H4 (cell line): ENCODE results near the gene KRT71. TPM values are rescaled to one million over a fixed set of nuclear protein-coding genes. Genes with fewer than 3 reads are reported as not detected.

Experiments used
- DNase-seq: peaks from one replicate; pipeline ENCODE4 v3.0.0-alpha.2; 2015; ENCODE audit warnings: low spot score
- total RNA-seq: library from RNA; depleted of rRNA; stranded (reverse); fragments of >200 nt; shearing (Covaris generic); gene quantifications from 2 replicates; pipeline ENCODE4 v1.2.3, GENCODE V29; 2014

Gene KRT71
- total RNA-seq, 1 experiment from 2014 or later = not detected

DNA sequence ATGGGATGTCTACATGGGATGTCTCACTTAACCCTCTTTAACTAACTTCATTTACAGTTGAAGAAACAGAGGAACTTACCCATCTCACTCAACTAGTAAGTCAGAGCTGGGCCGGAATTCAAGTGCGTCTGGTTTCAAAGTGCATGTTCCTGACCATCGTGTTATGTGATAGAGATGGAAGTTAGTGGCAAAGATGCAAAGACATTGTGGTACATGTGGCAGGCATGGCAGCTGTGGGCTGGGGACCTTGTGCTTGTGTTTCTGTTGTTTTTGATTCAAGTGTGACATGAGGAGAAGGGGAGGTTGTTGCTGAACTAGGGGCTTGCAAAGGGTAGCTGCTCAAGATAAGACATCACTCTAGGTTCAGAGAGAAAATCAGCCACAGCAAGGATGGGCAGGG, 23.0 kb upstream of the KRT71 start:
- no peak for DNase-seq

DNA sequence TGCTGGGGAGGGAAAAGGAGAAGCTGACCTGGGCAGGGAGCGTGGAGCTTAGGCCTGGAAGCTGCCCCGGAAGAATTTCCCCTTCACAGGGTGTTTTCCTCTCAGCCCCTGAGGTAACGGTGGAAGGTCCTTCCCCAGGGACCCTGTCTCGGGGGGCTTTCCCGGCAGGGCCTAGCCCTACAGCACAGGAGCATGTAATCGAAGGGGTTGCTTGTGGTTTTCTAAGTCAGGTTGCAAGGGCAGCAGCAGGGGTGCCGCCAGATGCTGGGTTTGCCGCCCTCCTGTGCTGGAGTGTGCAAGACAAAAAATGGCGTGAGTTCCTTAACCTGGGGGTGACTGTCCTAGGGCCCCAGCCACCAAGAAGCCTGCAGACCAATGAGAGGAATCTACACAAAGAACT, 22.3 kb upstream of the KRT71 start:
- DNase-seq = no peak

DNA sequence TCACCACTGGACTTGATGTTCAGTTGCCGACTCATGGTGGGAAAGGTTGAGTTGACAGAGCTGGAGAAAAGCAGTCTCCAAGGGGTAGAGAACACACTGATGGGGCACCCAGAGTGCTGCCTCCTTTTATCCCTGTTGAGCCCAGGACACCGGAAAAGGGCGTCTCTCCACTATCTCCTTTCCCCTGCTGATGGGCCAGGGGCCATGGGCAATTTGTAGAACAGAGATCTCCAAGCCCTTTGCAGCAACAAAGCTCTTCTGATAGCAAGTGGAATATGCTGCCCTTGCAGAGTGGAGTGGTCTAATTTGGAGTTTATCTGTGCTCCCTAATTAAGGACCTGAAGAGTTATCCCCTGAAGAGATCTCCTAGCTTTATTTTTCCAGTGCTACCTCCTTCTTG, 20.8 kb upstream of the KRT71 start, which contains the start of gene KRT74:
Gene KRT74 (minus strand): TSS at position 101 of the 400 bp plus-strand sequence. CDS start 66 bp downstream, at position 35.
- no peak for DNase-seq

DNA sequence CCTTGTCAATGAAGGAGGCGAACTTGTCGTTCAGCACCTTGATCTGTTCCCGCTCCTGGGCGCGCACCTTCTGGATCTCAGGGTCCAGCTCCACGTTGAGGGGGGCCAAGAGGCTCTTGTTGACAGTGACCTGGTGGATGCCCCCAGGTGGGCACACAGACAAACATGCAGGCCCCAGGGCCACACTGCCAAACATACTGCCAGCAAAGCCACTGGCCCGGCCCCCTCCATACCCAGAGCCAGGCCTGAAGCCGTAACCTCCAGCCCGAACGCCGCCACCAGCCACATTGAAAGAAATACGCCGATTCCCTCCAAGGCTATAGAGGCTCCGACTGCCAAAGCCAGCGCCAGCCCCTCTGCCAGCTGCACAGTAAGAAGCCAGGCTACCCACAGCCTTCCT, 20.4 kb upstream of the KRT71 start:
- DNase-seq = no peak

DNA sequence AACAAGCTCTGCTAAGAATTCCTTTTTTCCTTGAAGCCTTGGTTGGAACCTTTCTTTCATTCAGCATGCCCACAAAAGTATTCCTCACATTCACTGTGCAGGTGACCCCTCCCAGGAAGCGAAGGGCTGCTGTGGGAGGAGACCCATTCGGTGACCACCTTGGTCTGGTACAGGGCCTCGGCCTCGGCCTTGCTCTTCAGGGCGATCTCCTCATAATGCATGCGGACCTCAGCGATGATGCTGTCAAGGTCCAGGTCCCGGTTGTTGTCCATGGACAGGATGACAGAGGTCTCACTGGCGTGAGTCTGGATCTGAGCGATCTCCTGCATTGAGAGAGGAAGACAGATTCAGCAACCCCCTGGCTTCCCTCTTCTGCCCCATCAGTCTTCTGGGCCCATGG, 17.6 kb upstream of the KRT71 start:
- no peak for DNase-seq

DNA sequence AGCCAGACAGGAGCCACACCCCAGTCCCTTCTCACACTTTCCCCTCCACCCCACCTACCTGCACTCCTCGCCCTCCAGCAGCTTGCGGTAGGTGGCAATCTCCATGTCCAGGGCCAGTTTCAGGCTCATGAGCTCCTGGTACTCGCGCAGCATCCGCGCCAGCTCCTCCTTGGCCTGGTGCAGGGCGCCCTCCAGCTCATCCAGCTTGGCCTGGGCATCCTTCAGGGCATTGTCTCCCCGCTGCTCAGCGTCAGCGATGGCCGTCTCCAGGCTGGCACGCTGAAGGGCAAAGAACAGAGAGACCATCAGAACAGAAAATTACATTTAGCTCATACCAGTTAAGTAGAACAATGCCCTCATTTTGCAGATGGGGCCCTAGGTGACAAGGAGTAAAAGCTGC, 15.2 kb upstream of the KRT71 start:
- no peak for DNase-seq

DNA sequence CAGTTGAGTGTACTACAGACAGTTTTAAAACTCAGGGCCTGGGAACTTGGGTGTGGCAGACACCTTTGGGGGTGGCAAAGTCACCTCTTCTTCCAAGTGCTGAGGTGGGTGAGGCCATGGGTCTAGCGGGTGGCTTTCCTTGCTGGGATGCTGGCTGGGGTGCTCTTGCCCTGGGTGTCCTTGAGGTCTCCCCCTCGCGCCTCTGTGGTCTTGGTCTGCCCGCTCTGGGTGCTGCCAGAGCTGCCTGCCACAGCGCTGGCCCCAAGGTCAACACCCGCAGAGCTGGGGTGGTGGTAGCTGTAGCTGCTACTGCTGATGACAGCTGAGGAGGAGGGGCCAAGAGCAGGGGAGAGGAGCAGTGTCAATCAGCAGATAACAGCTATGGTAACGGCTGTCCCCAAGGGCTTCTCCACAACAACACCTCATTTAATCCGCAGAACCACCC, 13.9 kb upstream of the KRT71 start:
- DNase-seq = no peak

DNA sequence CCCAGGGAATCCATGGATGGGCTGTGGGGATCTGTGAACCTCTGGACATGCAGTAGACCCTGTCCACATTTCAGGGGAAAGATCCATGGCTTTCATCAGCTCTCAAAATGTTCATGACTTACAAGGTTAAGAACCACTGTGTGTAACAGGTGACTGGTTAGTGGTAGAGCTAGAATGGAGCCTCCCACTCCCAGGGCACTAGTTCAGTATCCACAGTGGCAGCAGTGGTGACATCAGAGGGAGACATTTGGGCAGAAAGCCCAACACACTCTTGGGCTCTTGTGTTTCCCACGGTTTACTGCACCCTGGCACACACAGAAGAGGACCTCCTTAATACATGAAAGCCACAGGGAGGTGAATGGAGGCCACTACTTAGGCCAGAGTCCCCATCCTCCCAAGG, 11.6 kb upstream of the KRT71 start:
- DNase-seq = no peak

DNA sequence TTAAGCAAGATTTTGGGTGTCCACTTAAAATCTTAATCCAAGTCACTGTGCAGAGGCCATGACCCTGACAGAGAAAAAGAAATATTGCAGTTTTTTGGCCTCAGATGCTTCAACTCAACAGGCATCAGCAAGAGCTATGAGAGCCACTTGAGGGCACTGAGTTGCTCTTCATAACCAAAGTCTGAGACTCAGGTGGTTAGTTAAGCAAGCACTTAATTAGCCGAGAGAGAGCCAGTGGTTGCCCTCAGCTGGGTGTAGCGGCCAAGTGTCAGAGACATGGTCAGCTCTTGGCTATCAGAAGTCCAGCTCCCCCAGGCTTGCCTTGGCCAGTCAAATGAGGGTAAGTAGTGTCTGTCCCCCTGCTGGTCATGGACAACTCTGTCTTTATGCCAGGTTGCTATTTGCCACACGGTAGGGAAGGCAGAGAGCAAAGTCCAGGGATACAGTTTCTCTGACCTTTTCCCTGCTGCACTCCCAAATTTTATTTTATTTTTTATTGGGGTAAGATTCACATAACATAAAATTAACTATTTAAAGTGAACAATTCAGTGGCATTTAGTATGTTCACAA, 9.0 kb upstream of the KRT71 start:
- DNase-seq = no peak

DNA sequence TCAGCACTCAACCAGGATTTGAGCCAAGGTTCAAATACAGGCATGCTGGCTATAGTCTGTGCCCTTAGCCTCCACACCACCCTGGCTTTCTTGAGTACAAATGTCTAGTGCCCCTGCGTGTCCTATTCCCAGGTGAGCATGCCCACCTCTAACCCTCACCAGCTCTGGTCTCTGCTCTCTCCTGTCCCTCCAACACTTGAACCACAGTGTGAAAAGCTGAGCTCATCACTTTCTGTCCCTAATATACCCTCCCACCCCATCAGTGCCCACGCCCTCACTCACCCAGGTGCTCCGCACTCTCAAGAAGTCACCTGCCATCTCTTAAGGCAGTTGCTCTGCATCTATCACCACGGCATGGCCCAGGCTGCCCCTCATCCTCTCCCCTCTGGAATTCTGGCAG, 7.0 kb upstream of the KRT71 start:
- DNase-seq = no peak

DNA sequence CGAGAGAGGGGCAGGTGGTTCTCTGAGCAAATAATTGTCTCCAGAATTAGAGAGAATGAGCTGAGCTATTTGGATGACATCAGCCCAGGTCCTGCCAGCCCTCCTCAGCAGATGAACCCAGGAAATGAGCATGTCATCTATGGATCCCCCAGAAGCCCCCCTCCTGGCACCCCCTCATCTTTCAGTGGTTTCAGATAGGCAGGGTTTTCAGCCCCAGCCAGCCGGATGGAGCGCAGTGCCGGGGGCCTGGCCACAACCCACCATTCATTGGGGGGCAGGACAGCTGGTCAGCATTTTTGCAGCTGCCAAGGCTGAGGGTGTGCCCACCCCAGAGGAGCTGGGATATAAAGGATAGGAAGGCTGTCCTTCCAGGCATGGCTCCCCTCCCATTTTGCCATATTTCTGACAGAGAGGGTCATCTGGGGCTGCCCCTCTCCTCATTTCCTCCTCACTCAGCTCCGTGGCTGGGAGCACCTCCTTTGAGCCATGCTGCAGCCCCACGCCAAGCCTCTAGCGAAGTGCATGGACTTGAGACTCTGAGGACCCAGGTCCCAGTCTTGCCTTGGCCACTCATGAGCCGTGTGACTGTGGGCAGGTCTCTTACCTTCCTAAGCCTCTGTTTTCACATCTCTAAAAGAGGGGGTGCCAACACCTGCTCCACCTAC, 6.0 kb upstream of the KRT71 start:
- DNase-seq = no peak

DNA sequence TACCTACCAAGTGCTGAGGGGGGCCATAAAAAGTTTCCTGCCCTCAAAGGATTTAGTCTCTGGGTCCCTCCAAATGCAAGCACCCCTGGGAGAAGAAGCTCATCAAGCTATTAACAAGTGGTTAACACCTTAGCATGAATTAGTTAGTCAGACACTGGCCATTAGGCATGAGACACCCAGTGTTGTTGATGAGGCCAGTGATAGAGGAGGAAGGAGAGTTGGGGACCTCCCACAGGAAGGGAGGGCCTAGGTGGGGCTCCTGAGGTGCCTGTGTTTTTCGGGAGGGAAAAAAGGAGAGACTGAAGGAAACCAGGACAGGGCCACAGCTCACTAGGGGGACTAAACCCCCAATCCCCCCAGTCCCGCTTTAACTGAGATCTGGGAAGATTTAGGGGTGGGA, 4.5 kb upstream of the KRT71 start:
- DNase-seq = no peak

DNA sequence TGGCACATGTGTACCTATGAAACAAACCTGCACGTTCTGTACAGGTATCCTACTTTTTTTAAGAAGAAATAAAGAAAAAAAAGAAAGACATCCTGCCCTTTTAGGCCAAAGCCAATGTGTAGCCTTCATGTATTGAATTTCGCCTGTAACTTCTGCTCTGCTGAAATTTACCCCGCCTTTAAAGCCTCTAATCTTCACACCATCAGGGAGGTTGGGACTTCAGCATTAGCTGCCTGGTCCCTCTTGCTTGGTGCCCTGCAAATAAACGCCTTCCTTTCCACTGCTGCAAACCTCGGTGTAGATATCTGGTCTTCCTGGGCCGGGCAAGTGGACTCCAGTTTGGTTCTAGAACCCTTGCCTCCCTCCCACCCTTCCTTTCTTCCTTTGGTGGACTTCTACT, 2.6 kb upstream of the KRT71 start:
- DNase-seq = no peak

DNA sequence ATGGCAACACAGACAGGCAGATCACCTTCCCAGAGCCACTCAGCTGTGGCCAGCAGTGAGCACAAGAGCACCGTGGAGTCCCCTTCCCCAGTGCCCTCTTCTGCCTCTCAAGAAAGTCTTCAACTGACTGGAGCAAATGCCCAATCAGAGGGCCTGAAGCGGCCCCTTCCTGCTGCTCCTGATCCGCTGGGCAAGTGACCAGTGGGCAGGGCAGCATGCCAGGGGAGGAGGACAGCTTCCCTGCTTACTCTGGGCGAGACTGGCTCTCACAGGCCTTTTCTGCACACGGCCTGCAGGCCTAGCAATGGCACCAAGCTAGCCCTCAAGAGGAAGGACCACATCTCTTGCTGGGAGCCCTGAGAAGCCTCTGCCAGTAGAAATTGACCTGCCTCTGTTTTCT, 890 bp downstream of the KRT71 start:
- no peak for DNase-seq

DNA sequence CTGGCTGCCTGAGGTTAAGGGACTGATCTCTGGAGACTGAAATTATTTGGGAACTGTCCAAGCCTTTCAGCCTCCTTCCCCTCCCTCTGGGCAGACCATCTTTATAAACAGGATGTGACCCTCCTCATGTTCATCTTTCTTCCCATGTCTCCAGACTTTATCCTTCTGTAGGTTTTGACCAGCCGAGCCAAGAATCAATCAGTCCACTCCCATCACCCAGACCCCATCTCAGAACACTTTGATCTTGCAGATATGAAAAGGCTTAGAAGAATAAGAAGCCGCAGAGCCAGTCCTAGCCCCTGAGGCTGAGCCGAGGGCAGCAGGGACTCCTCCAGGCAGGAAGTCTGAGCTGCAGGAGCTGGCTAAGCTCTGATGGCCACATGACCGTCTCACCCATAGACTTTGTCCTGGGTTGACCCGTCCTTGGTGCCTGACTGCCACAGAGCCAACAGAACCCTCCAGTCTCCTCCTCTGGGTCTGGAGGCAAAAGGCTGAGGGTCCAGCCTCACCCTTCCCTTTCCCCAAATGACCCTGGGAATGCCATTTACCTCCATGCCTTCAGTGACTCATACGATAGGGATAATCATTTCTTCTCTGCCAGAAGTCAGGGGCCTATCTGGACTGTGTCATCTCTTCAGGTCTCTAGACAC, 1.6 kb downstream of the KRT71 start:
- DNase-seq = no peak

DNA sequence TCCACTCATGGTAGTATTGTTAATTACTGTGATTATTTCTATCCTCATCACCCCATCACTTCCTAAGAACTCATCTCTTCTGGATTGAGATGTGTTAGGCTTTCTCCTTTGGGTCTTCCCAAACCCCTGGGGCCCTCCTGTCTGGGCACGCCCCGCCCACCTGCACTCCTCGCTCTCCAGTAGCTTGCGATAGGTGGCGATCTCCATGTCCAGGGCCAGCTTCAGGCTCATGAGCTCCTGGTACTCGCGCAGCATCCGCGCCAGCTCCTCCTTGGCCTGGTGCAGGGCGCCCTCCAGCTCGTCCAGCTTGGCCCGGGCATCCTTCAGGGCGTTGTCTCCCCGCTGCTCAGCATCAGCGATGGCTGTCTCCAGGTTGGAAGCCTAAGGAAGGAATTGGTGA, 6.8 kb downstream of the KRT71 start:
- no peak for DNase-seq

DNA sequence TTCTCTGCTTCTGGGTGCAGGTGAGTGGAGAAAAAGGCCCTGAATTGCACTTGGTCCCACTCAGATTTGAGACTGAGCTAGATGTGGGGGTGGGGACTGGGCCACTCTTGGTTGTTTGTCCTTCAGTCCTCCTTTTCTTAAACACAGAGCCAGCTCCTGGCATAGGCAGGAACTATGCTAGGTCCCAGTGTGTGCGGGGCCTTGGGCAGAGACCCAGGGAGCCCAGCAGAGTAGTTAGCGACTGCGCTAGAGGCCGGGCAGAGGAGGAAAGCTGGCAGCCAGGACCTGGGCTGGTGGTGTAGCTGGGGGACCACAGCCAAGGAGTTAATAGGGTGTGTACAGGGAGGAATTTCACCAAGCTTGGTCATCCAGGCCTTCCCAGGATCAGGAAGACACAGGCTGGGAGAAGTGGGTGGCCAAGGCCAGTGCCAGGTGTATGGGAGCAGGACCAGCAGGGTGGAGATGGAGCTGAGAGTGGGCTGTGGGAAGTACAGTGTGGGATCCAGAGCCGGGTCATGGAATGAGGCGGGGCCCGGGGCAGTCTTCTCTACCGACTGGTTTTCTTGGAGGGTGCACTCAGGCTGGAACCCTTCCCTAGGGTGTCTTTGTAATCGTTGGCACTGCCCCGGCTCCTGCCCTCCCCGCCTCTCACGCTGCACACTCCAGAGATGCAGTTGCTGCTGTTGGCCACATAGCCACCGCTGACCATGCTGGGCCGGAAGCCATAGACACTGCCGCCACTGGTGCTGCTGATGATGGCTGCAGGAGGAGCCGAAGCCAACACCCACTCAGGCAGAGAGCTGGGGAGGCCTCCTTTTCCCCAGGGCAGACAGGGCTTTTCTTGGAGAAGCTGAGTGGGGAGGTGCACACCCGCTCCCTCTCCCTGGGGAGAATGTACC, 8.7 kb downstream of the KRT71 start:
- DNase-seq = no peak

DNA sequence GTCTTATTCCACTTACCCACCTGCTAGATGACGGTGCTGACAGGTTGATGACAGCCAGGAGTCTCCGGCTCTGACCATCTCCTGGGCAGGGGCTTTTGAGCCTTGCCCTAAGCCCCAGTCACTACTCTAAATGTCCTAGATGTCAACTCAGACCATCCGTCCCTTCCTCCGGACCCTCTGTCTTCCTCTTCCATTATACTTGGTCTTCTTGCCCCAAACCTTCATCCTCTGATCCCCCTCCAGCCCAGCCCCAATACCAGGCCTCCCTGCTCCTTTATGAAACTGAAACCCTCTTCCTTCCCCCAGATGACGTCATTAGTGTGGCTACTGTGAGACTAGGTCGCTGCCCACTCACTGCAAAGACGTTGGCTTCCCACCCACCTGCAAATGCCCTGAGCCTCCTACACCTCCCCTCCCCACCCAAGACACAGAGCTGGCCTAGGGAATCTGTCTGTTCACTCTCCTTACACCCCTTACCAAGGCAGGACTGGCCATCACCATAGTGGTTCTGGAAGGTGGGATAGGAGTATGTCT, 10.1 kb downstream of the KRT71 start:
- no peak for DNase-seq

DNA sequence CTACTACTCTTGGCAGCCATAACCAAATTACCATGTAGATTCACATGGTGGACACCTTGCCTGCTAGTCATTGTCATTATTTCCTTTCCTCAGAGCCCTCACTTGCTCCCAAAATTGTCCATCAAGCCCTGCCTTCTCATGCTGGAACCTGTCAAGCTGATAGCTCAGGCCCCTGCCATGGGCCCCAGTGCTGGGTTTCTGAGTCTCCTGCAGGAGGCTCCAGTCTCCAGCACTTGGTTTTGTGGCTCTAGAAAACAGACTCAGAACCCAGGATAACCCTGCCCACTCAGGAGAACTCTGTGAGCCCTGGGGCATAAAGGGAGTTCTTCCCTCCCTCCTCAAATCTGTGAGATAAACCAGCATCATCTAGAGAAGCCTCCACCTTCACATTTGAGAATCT, 10.8 kb downstream of the KRT71 start:
- no peak for DNase-seq

DNA sequence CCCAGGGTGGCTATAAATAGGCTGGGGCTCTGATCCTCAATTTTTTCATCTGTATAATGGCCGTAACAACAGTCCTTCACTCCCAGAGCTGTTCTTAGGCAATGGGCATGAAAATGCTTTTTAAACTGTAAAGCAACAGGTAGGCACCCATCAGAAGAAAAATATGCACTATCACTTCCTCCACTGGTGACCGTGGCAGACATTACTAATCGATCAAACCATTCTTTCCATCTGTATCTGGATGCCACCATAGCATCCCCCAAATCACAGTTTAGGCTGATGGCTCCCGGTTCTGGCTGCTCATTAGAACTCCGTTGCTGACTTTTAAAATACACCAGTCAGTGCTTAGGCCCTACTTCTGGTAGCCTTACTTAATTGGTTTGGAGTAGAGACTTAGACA, 11.2 kb downstream of the KRT71 start:
- no peak for DNase-seq

DNA sequence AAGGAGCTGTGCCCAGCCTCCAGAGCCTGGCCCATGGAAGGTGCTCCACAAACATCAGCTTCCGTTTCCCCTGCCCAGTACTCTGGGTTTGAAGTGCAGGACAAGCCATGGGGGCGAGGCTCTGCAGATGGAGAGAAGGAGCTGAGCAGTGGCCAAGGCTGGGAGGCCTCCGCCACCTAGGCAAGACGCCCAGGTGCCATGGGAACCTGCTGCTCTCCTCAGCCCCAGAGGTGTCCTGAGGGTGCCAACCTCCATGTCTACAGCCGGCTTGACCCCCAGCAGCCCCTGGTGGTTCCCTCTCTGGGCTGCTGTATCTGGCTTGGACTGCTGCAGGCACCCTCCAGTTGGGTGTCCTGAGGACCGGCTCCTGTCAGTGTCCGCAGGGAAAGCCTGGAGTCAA, 12.4 kb downstream of the KRT71 start:
- DNase-seq = no peak

DNA sequence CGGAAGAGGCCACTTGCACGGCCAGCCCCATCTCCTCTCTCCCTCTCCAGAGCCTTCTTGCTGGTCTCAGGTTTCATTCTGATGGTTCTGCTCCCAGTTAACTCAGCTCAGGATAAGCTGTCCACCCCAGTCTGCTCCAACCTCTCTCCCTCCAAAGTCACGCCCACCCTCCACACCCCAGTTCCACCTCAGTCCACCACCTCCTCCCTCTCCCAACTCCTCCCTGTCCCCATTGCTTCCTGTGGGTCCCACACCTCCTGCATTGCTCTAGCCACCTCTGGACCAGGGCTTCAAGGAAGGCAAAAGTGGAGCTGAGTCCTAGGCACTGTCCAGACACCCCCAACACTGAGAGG, 13.1 kb downstream of the KRT71 start:
- DNase-seq = no peak
